Gastroesophageal sphincter (tissue), 3 donors: Measurements from ENCODE around the gene NAP1L4.

Source experiments
- CTCF ChIP-seq, 4 experiments: fragments of 200-600 bp in 2 of 4; fragments of 450-650 bp in 2 of 4; sonication (generic) in 1 of 4; IDR thresholded peaks; one replicate each; pipeline ENCODE4 v1.5.1; 2017 to 2019; ENCODE audit warnings: antibody characterized with exemption in 4 of 4, mild to moderate bottlenecking in 2 of 4, moderate library complexity in 2 of 4
- EP300 ChIP-seq: sonication (generic); formaldehyde crosslinking; IDR thresholded peaks from one replicate; pipeline ENCODE4 v1.6.1; 2017; ENCODE audit warnings: antibody characterized with exemption, mild to moderate bottlenecking
- POLR2A ChIP-seq, 2 donors: fragments of 450-650 bp; IDR thresholded peaks; one replicate each; pipeline ENCODE4 v1.6.1; 2017; ENCODE audit warnings: antibody characterized with exemption in 2 of 2, mild to moderate bottlenecking in 2 of 2, moderate library complexity in 1 of 2
- POLR2AphosphoS5 ChIP-seq: sonication (generic); formaldehyde crosslinking; IDR thresholded peaks from one replicate; pipeline ENCODE4 v1.6.1; 2017; ENCODE audit warnings: antibody characterized with exemption

GRCh38 chr11:2961080-2961479, 31.0 kb downstream of the NAP1L4 start:
- no peak for TF ChIP-seq CTCF (IDR thresholded peaks at IDR 0.05)
- TF ChIP-seq EP300: no peak
- no peak for TF ChIP-seq POLR2A (IDR thresholded peaks at IDR 0.05)
- TF ChIP-seq POLR2AphosphoS5: no peak
